Chondrocyte (in vitro differentiated cells): ENCODE measurements around the gene MIER3. TPM values are rescaled to one million over a fixed set of nuclear protein-coding genes. Genes with fewer than 3 reads are reported as not detected.
A peak's percentile ranks its signal among the peaks of the same experiment; 100 is the strongest.

Experiments used
- DNase-seq: peaks from one replicate; pipeline ENCODE4 v3.0.0; 2021; ENCODE audit warnings: mixed read lengths, low spot score
- H3K27ac Mint-ChIP-seq: one replicate; pipeline ENCODE4 v1.8.0; 2021; ENCODE audit warnings: mild to moderate bottlenecking, moderate library complexity, mixed read lengths; ENCODE audit not compliant: unreplicated experiment
- H3K27me3 Mint-ChIP-seq: 2 replicates; pipeline ENCODE4 v1.8.0; 2021; ENCODE audit warnings: low read depth, mixed read lengths
- H3K36me3 Mint-ChIP-seq: 2 replicates; pipeline ENCODE4 v1.8.0; 2021; ENCODE audit warnings: low read depth, mixed read lengths
- H3K4me1 Mint-ChIP-seq: 2 replicates; pipeline ENCODE4 v1.8.0; 2021; ENCODE audit warnings: low read depth, mild to moderate bottlenecking, mixed read lengths
- H3K4me3 Mint-ChIP-seq: one replicate; pipeline ENCODE4 v1.8.0; 2021; ENCODE audit warnings: mild to moderate bottlenecking, moderate library complexity, mixed read lengths; ENCODE audit not compliant: unreplicated experiment
- H3K9me3 Mint-ChIP-seq: 2 replicates; pipeline ENCODE4 v1.8.0; 2021; ENCODE audit warnings: low read depth, mixed read lengths
- total RNA-seq: library from RNA; stranded (reverse); gene quantifications from 3 replicates; pipeline ENCODE4 v1.2.1, GENCODE V29; 2021
- TF ChIP-seq, protein P1 (sequence below): fragments of 200-600 bp; sonication (generic); IDR thresholded peaks from 2 replicates; pipeline ENCODE4 v1.5.0; 2021; ENCODE audit warnings: antibody characterized with exemption, mild to moderate bottlenecking, moderate library complexity

MIER3 gene
- total RNA-seq, 1 donor from 2014 or later: 25.7 TPM

DNA sequence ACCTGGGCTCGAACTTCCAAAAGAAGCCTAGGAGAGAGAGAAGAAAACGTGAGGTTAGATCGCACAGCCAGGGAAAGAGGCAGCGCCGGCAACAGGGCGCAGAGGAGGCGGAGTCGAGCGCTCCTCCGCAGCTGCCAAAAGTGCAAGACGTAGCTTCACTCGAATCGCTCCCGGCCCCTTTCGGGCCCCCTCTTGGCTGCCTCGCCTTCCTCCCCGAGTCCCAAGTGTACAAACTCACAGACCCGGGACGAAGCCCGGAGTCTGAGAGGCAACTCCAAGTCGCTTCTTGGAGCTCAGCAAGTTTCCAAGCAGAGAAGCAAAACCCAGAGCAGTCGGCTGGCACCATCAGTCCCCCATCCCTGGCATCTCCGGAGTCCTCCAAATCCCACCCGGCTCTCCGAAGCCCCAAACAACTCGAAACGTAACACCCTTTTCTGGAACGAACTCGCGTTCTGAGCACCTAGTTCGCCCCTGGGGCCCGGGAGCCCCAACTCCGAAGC is 1.2 kb downstream of the MIER3 start:
- Mint-ChIP-seq H3K27me3 (peaks cover 3% of the 10 kb centered on the region), H3K36me3 (peaks cover 5% of the 10 kb centered on the region), H3K9me3 (no peaks in the 10 kb centered on the region), H3K27ac (peak overlapping the region; percentile 97), H3K4me3 (peak overlapping the region; percentile 98), H3K4me1 (peaks cover 18% of the 10 kb centered on the region)
- TF ChIP-seq, protein P1, sequence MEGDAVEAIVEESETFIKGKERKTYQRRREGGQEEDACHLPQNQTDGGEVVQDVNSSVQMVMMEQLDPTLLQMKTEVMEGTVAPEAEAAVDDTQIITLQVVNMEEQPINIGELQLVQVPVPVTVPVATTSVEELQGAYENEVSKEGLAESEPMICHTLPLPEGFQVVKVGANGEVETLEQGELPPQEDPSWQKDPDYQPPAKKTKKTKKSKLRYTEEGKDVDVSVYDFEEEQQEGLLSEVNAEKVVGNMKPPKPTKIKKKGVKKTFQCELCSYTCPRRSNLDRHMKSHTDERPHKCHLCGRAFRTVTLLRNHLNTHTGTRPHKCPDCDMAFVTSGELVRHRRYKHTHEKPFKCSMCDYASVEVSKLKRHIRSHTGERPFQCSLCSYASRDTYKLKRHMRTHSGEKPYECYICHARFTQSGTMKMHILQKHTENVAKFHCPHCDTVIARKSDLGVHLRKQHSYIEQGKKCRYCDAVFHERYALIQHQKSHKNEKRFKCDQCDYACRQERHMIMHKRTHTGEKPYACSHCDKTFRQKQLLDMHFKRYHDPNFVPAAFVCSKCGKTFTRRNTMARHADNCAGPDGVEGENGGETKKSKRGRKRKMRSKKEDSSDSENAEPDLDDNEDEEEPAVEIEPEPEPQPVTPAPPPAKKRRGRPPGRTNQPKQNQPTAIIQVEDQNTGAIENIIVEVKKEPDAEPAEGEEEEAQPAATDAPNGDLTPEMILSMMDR: peak; percentile 5
- peak; percentile 90 for DNase-seq

DNA sequence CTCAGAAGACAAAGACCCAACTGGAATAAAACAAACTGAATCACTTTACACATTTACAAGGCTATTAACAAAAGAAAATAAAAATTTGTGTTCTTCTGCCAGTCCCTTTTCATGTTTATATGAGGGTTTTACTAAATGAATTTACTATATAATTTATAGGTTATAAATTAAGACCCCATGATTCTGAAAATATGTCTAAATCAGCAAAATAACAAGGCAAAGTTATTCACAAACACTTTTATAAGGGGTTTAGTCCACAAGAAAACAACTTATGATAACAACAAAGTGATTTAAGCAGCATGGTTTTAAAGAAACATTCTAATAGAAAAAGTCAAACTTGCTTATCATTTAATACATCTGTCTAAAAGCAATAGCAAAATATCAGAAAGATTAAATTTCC is 4.9 kb downstream of the MIER3 start:
- no peaks in the 10 kb centered on the region for H3K27me3 Mint-ChIP-seq
- no peak overlapping the region for H3K4me3 Mint-ChIP-seq
- no peak for DNase-seq
- TF ChIP-seq, protein P1: no peak
- H3K36me3 Mint-ChIP-seq: peaks cover 16% of the 10 kb centered on the region
- H3K27ac Mint-ChIP-seq: no peak overlapping the region
- no peaks in the 10 kb centered on the region for H3K9me3 Mint-ChIP-seq
- peaks cover 14% of the 10 kb centered on the region for H3K4me1 Mint-ChIP-seq

DNA sequence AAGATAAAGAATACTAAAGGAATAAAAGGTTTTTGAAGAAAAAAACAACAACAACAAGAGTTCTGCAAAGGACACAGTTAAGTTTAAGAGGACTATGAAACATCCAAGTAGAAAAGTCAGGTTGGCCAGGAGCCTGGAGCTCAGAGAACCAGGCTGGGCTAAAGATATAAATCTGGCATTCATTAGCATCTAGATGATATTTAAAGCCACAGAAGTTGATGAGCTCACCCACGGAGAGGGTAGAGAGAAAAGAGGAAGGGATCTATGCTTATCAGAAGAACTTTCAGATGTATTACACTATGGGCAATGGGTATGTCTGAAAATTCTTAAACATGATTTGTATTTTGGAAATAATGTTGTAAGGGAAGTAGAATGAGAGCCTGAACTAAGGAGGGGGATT is 9.9 kb downstream of the MIER3 start:
- no peak overlapping the region for H3K27ac Mint-ChIP-seq
- H3K36me3 Mint-ChIP-seq: peaks cover 31% of the 10 kb centered on the region
- no peaks in the 10 kb centered on the region for H3K4me1 Mint-ChIP-seq

DNA sequence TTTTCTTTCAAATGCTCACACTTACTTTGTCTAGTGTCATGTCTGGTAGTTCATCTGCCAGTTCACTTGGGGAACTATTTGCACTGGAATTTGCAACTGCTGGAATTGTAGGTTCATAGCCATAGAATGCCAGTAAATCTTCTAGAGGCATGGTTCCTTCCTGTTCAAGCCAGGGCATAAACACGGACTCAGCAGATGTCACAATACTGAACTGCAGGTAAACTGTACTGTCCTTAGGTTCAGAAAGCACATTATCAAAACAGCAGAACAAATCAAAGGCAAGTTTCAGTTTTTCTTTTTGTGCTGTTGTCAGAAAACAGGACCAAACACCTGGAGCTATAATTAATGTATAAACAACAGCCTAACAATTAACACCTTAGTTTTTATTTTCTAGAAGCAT is 13.1 kb downstream of the MIER3 start:
- Mint-ChIP-seq H3K36me3 (peaks cover 35% of the 10 kb centered on the region), H3K27me3 (no peaks in the 10 kb centered on the region), H3K4me1 (no peaks in the 10 kb centered on the region), H3K4me3 (no peak overlapping the region), H3K9me3 (no peaks in the 10 kb centered on the region), H3K27ac (no peak overlapping the region)
- no peak for DNase-seq
- TF ChIP-seq, protein P1: no peak

More for the DNA sequence above, 9.9 kb downstream of the MIER3 start:
- TF ChIP-seq, protein P1: no peak
- DNase-seq: no peak
- Mint-ChIP-seq H3K9me3 (no peaks in the 10 kb centered on the region), H3K27me3 (no peaks in the 10 kb centered on the region), H3K4me3 (no peak overlapping the region)

DNA sequence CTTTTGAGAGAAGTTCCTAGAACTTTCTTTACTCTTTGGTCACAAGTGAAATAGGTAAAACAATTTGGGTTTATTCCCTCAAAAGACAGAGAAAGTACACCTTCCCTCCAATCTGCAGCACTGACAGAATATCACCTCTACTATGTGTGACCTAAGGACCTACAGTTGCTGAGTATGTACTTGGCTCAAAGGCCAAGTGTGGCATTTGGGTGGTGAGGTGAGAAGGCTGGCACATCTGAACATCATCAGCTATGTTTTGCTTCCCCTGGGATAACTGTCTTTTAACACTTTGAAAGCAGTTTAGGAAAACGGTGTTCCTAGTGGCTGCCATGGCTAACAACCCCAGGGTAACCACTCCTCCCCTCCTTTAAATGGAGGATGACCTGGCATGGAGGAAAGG is 17.6 kb downstream of the MIER3 start:
- no peaks in the 10 kb centered on the region for H3K27me3 Mint-ChIP-seq
- H3K4me1 Mint-ChIP-seq: no peaks in the 10 kb centered on the region
- no peaks in the 10 kb centered on the region for H3K9me3 Mint-ChIP-seq
- no peak for DNase-seq
- peaks cover 30% of the 10 kb centered on the region for H3K36me3 Mint-ChIP-seq
- no peak overlapping the region for H3K4me3 Mint-ChIP-seq
- H3K27ac Mint-ChIP-seq: no peak overlapping the region
- TF ChIP-seq, protein P1: no peak
